Measurements from ENCODE around the gene C1QTNF12. TPM values are rescaled to one million over a fixed set of nuclear protein-coding genes. Genes with fewer than 3 reads are reported as not detected.
A peak's percentile ranks its signal among the peaks of the same experiment; 100 is the strongest.

The C1QTNF12 gene
- total RNA-seq, 1 donor from 2014 or later: 2.2 TPM

DNA sequence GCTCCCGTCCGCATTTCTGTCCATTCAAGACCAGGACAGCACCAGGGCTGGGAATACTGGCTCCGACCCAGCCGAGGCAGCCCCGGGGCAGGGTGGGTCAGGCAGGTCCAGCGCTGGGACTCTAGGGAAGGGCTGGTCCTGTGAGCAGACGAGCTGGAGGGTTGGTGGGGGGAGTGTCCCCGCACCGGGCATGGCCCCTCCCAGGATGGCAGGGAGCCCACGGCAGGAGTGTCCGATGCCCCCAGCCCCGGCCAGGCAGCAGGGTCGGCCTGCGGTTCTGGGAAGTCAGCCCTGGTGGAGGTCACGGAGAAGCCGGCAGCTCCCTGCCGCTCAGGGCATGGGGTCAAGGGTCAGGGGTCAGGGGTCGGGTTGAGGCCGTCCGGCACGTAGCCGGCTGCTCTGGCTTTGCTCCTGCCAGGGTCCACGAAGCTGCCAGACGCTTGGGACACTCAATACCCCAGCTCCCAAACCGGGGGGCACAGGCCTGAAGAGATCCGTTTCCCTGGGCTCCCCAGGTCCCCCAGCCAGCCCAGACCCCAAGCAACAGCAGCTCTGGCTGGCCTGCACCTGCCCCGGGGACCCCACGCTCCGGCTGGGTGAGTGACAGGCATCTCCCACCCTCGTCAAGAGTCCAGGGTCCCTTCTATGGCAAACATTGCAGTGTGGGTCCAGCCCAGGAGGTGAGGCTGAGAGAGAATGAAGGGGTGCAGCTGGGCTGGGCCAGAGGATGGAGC lies 6.7 kb downstream of the C1QTNF12 start:
- intact Hi-C loops (cut with micrococcal nuclease): no loop called here
- Mint-ChIP-seq H3K4me3 (no peak overlapping the region), H3K27ac (no peak overlapping the region), H3K27me3 (ENCODE audit: insufficient read depth) (no peaks in the 10 kb centered on the region), H3K9me3 (no peaks in the 10 kb centered on the region), H3K4me1 (ENCODE audit: low read depth) (no peaks in the 10 kb centered on the region), H3K36me3 (ENCODE audit: low read depth) (no peaks in the 10 kb centered on the region)
- no peak for DNase-seq (ENCODE audit: low spot score)

DNA sequence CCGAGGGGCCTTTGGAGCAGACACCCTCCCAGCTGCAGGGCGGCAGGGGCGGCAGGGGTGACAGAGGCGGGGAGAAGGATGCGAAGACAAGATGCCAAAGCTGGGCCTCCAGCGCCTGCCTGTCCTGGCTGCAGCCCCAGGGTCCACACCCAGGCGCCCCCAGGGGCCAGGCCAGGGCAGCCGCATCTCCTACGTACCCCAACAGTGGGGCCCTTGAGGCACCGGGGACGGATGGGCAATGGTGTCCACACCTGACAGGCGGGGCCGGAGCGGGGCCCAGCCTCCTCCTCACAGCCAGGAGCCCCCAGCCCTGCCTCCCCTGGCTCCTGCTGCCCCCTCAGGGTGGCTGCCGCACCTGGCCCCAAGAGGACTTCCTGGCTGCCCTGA lies 7.3 kb downstream of the C1QTNF12 start:
- no peak for DNase-seq (ENCODE audit: low spot score)
- Mint-ChIP-seq H3K36me3 (ENCODE audit: low read depth) (peaks cover 2% of the 10 kb centered on the region), H3K4me1 (ENCODE audit: low read depth) (peaks cover 4% of the 10 kb centered on the region), H3K27ac (no peak overlapping the region), H3K27me3 (ENCODE audit: insufficient read depth) (no peaks in the 10 kb centered on the region), H3K9me3 (no peaks in the 10 kb centered on the region), H3K4me3 (no peak overlapping the region)
- intact Hi-C loops (cut with micrococcal nuclease): no loop called here

- H3K4me3 Mint-ChIP-seq: no peak overlapping the region
- no peaks in the 10 kb centered on the region for H3K27me3 Mint-ChIP-seq (ENCODE audit: insufficient read depth)
- DNase-seq (ENCODE audit: low spot score): no peak
- H3K27ac Mint-ChIP-seq: no peak overlapping the region
- intact Hi-C loops (cut with micrococcal nuclease): no loop called here
- H3K36me3 Mint-ChIP-seq (ENCODE audit: low read depth): peaks cover 7% of the 10 kb centered on the region
- H3K9me3 Mint-ChIP-seq: no peaks in the 10 kb centered on the region
- H3K4me1 Mint-ChIP-seq (ENCODE audit: low read depth): peaks cover 9% of the 10 kb centered on the region
These were observed 7.8 kb downstream of the C1QTNF12 start for GRCh38 chr1:1238702-1239178.

GRCh38 chr1:1237874-1238701 lies 8.4 kb downstream of the C1QTNF12 start:
- no peaks in the 10 kb centered on the region for H3K9me3 Mint-ChIP-seq
- H3K4me3 Mint-ChIP-seq: no peak overlapping the region
- H3K27me3 Mint-ChIP-seq (ENCODE audit: insufficient read depth): no peaks in the 10 kb centered on the region
- no peak for DNase-seq (ENCODE audit: low spot score)
- H3K27ac Mint-ChIP-seq: no peak overlapping the region
- peaks cover 13% of the 10 kb centered on the region for H3K4me1 Mint-ChIP-seq (ENCODE audit: low read depth)
- peaks cover 11% of the 10 kb centered on the region for H3K36me3 Mint-ChIP-seq (ENCODE audit: low read depth)
- intact Hi-C loops (cut with micrococcal nuclease): no loop called here

GRCh38 chr1:1236945-1237873 lies 9.3 kb downstream of the C1QTNF12 start:
- H3K4me1 Mint-ChIP-seq (ENCODE audit: low read depth): peaks cover 13% of the 10 kb centered on the region
- peaks cover 11% of the 10 kb centered on the region for H3K36me3 Mint-ChIP-seq (ENCODE audit: low read depth)
- no peaks in the 10 kb centered on the region for H3K27me3 Mint-ChIP-seq (ENCODE audit: insufficient read depth)
- no peaks in the 10 kb centered on the region for H3K9me3 Mint-ChIP-seq
- H3K4me3 Mint-ChIP-seq: no peak overlapping the region
- intact Hi-C loops (cut with micrococcal nuclease): no loop called here
- DNase-seq (ENCODE audit: low spot score): no peak
- no peak overlapping the region for H3K27ac Mint-ChIP-seq

- Mint-ChIP-seq H3K9me3 (no peaks in the 10 kb centered on the region), H3K4me1 (ENCODE audit: low read depth) (peaks cover 13% of the 10 kb centered on the region), H3K27ac (no peak overlapping the region), H3K36me3 (ENCODE audit: low read depth) (peaks cover 11% of the 10 kb centered on the region), H3K27me3 (ENCODE audit: insufficient read depth) (no peaks in the 10 kb centered on the region), H3K4me3 (no peak overlapping the region)
- DNase-seq (ENCODE audit: low spot score): no peak
- intact Hi-C loops (cut with micrococcal nuclease): no loop called here
These were observed 10.3 kb downstream of the C1QTNF12 start for GRCh38 chr1:1236176-1236763.

- Mint-ChIP-seq H3K9me3 (no peaks in the 10 kb centered on the region), H3K4me1 (ENCODE audit: low read depth) (peaks cover 19% of the 10 kb centered on the region), H3K36me3 (ENCODE audit: low read depth) (peaks cover 17% of the 10 kb centered on the region), H3K27me3 (ENCODE audit: insufficient read depth) (no peaks in the 10 kb centered on the region), H3K27ac (no peak overlapping the region), H3K4me3 (peak overlapping the region; percentile 11)
- DNase-seq (ENCODE audit: low spot score): no peak
- intact Hi-C loops (cut with micrococcal nuclease): no loop called here
These were observed 11.3 kb downstream of the C1QTNF12 start for GRCh38 chr1:1235016-1235744.

GRCh38 chr1:1234180-1234808 lies 12.2 kb downstream of the C1QTNF12 start:
- no peaks in the 10 kb centered on the region for H3K9me3 Mint-ChIP-seq
- intact Hi-C loops (cut with micrococcal nuclease): loop anchor here (5.0 kb wide), 3 partner anchors 38 to 202 kb away; partner anchors contain the start of gene UBE2J2
- H3K4me1 Mint-ChIP-seq (ENCODE audit: low read depth): peaks cover 26% of the 10 kb centered on the region
- peaks cover 23% of the 10 kb centered on the region for H3K36me3 Mint-ChIP-seq (ENCODE audit: low read depth)
- DNase-seq (ENCODE audit: low spot score): no peak
- peak overlapping the region; percentile 91 for H3K27ac Mint-ChIP-seq
- H3K4me3 Mint-ChIP-seq: peak overlapping the region; percentile 87
- no peaks in the 10 kb centered on the region for H3K27me3 Mint-ChIP-seq (ENCODE audit: insufficient read depth)

DNA sequence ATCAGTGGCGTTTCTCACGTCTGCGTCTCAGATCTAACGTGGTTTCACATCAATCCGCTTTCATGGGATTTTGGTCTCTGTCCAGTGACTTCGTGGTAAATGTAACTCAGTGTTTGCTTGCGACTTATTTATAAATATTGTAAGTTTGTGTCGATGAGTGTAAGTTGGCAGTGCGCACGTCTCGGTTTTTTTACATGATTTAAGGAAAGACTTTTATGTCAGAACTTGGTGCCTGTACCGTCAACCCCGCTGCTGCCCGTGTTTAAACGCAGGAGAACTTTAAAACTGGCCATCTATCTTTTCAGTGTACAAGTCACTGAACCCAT lies 13.0 kb downstream of the C1QTNF12 start:
- H3K4me1 Mint-ChIP-seq (ENCODE audit: low read depth): peaks cover 27% of the 10 kb centered on the region
- intact Hi-C loops (cut with micrococcal nuclease): loop anchor here (5.0 kb wide), 3 partner anchors 39 to 201 kb away; partner anchors contain the start of gene UBE2J2
- H3K4me3 Mint-ChIP-seq: peak overlapping the region; percentile 87
- H3K27ac Mint-ChIP-seq: peak overlapping the region; percentile 91
- peaks cover 23% of the 10 kb centered on the region for H3K36me3 Mint-ChIP-seq (ENCODE audit: low read depth)
- DNase-seq (ENCODE audit: low spot score): no peak
- H3K27me3 Mint-ChIP-seq (ENCODE audit: insufficient read depth): no peaks in the 10 kb centered on the region
- H3K9me3 Mint-ChIP-seq: no peaks in the 10 kb centered on the region

- Mint-ChIP-seq H3K27ac (peak overlapping the region; percentile 91), H3K4me1 (ENCODE audit: low read depth) (peaks cover 27% of the 10 kb centered on the region), H3K4me3 (peak overlapping the region; percentile 87), H3K9me3 (no peaks in the 10 kb centered on the region), H3K36me3 (ENCODE audit: low read depth) (peaks cover 23% of the 10 kb centered on the region), H3K27me3 (ENCODE audit: insufficient read depth) (no peaks in the 10 kb centered on the region)
- no peak for DNase-seq (ENCODE audit: low spot score)
- intact Hi-C loops (cut with micrococcal nuclease): loop anchor here (1.0 to 5.0 kb wide), 4 partner anchors 39 to 201 kb away; partner anchors contain the start of genes C1orf159 and UBE2J2
These were observed 13.5 kb downstream of the C1QTNF12 start for GRCh38 chr1:1232796-1233566.
